ENCODE measurements around the gene FBXO11. TPM values are rescaled to one million over a fixed set of nuclear protein-coding genes. Genes with fewer than 3 reads are reported as not detected.

Gene FBXO11
- total RNA-seq, 1 experiment from 2014 or later: 60.5 TPM

GRCh38 chr2:47869859-47870595, 36.3 kb downstream of the FBXO11 start:
- Histone ChIP-seq H3K9me3 (no peaks in the 10 kb centered on the region), H3K27me3 (replicated peaks; ENCODE audit: control insufficient read depth, insufficient read depth, low read length) (no peaks in the 10 kb centered on the region), H3K4me3 (ENCODE audit: low read depth, low read length) (no peak overlapping the region), H3K4me1 (no peaks in the 10 kb centered on the region), H3K36me3 (ENCODE audit: control insufficient read depth, insufficient read depth, low read length) (peaks cover 2% of the 10 kb centered on the region; the same call in 1 of the 2 replicates)
- no peaks in the 10 kb centered on the region for H3K9me3 Mint-ChIP-seq (ENCODE audit: unreplicated experiment)
- H3K4me1 Mint-ChIP-seq (ENCODE audit: low read depth, unreplicated experiment): no peaks in the 10 kb centered on the region
- no peak for TF ChIP-seq CTCF (IDR thresholded peaks at IDR 0.05; ENCODE audit: insufficient read depth in 1 of 2, low read depth in 1 of 2, low read length in 1 of 2, severe bottlenecking in 1 of 2, unreplicated experiment in 1 of 2)
- intact Hi-C loops (cut with micrococcal nuclease; ENCODE audit: unreplicated experiment): no loop called here
- peaks cover 15% of the 10 kb centered on the region for H3K36me3 Mint-ChIP-seq (ENCODE audit: insufficient read depth, unreplicated experiment)
- ChIA-PET POLR2A (no interaction called here), CTCF (no interaction called here)
- no peak overlapping the region for H3K4me3 Mint-ChIP-seq (ENCODE audit: unreplicated experiment)
- no peaks in the 10 kb centered on the region for H3K27me3 Mint-ChIP-seq (ENCODE audit: insufficient read depth, unreplicated experiment)
- H3K27ac Mint-ChIP-seq (ENCODE audit: unreplicated experiment): no peak overlapping the region
- BruUV-seq (replicated peaks): no TSS peak
- no peak for DNase-seq

- ChIA-PET CTCF (no interaction called here), POLR2A (no interaction called here)
- Histone ChIP-seq H3K9me3 (no peaks in the 10 kb centered on the region), H3K4me3 (ENCODE audit: low read depth, low read length) (no peak overlapping the region), H3K4me1 (no peaks in the 10 kb centered on the region), H3K27me3 (replicated peaks; ENCODE audit: control insufficient read depth, insufficient read depth, low read length) (no peaks in the 10 kb centered on the region), H3K36me3 (ENCODE audit: control insufficient read depth, insufficient read depth, low read length) (peaks cover 2% of the 10 kb centered on the region; the same call in 1 of the 2 replicates)
- peaks cover 15% of the 10 kb centered on the region for H3K36me3 Mint-ChIP-seq (ENCODE audit: insufficient read depth, unreplicated experiment)
- no peak overlapping the region for H3K4me3 Mint-ChIP-seq (ENCODE audit: unreplicated experiment)
- H3K9me3 Mint-ChIP-seq (ENCODE audit: unreplicated experiment): no peaks in the 10 kb centered on the region
- H3K27me3 Mint-ChIP-seq (ENCODE audit: insufficient read depth, unreplicated experiment): no peaks in the 10 kb centered on the region
- no peaks in the 10 kb centered on the region for H3K4me1 Mint-ChIP-seq (ENCODE audit: low read depth, unreplicated experiment)
- no peak overlapping the region for H3K27ac Mint-ChIP-seq (ENCODE audit: unreplicated experiment)
- no TSS peak for BruUV-seq (replicated peaks)
- TF ChIP-seq CTCF (IDR thresholded peaks at IDR 0.05; ENCODE audit: insufficient read depth in 1 of 2, low read depth in 1 of 2, low read length in 1 of 2, severe bottlenecking in 1 of 2, unreplicated experiment in 1 of 2): no peak
- intact Hi-C loops (cut with micrococcal nuclease; ENCODE audit: unreplicated experiment): no loop called here
- DNase-seq: no peak
Observed at GRCh38 chr2:47868611-47869352, 37.5 kb downstream of the FBXO11 start.

GRCh38 chr2:47867205-47867604, 39.1 kb downstream of the FBXO11 start:
- no peaks in the 10 kb centered on the region for H3K27me3 Mint-ChIP-seq (ENCODE audit: insufficient read depth, unreplicated experiment)
- no peaks in the 10 kb centered on the region for H3K27me3 ChIP-seq (replicated peaks; ENCODE audit: control insufficient read depth, insufficient read depth, low read length)
- H3K4me1 Mint-ChIP-seq (ENCODE audit: low read depth, unreplicated experiment): no peaks in the 10 kb centered on the region
- H3K4me3 Mint-ChIP-seq (ENCODE audit: unreplicated experiment): no peak overlapping the region
- H3K36me3 ChIP-seq (ENCODE audit: control insufficient read depth, insufficient read depth, low read length): peaks cover 2% of the 10 kb centered on the region; the same call in 1 of the 2 replicates
- POLR2A ChIA-PET: interaction anchor here (0.5 kb wide), 1 partner anchor 313 kb away, joined by 3 read pairs; no protein-coding TSS in a partner anchor
- H3K36me3 Mint-ChIP-seq (ENCODE audit: insufficient read depth, unreplicated experiment): peaks cover 14% of the 10 kb centered on the region
- no peaks in the 10 kb centered on the region for H3K4me1 ChIP-seq
- no peak overlapping the region for H3K4me3 ChIP-seq (ENCODE audit: low read depth, low read length)
- TF ChIP-seq CTCF (IDR thresholded peaks at IDR 0.05; ENCODE audit: insufficient read depth in 1 of 2, low read depth in 1 of 2, low read length in 1 of 2, severe bottlenecking in 1 of 2, unreplicated experiment in 1 of 2): no peak
- H3K9me3 Mint-ChIP-seq (ENCODE audit: unreplicated experiment): no peaks in the 10 kb centered on the region
- no TSS peak for BruUV-seq (replicated peaks)
- no peak for DNase-seq
- no peaks in the 10 kb centered on the region for H3K9me3 ChIP-seq
- H3K27ac Mint-ChIP-seq (ENCODE audit: unreplicated experiment): no peak overlapping the region
- CTCF ChIA-PET: no interaction called here
- intact Hi-C loops (cut with micrococcal nuclease; ENCODE audit: unreplicated experiment): no loop called here

Data from Caco-2 (cell line).